ENCODE data around the gene FOXJ1.
"Not testable (repeated sequence)": the region's sequence is repeated elsewhere in the genome, so short reads cannot be mapped to it uniquely, and the experiment has no call there.

The FOXJ1 gene, protein sequence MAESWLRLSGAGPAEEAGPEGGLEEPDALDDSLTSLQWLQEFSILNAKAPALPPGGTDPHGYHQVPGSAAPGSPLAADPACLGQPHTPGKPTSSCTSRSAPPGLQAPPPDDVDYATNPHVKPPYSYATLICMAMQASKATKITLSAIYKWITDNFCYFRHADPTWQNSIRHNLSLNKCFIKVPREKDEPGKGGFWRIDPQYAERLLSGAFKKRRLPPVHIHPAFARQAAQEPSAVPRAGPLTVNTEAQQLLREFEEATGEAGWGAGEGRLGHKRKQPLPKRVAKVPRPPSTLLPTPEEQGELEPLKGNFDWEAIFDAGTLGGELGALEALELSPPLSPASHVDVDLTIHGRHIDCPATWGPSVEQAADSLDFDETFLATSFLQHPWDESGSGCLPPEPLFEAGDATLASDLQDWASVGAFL

DNA sequence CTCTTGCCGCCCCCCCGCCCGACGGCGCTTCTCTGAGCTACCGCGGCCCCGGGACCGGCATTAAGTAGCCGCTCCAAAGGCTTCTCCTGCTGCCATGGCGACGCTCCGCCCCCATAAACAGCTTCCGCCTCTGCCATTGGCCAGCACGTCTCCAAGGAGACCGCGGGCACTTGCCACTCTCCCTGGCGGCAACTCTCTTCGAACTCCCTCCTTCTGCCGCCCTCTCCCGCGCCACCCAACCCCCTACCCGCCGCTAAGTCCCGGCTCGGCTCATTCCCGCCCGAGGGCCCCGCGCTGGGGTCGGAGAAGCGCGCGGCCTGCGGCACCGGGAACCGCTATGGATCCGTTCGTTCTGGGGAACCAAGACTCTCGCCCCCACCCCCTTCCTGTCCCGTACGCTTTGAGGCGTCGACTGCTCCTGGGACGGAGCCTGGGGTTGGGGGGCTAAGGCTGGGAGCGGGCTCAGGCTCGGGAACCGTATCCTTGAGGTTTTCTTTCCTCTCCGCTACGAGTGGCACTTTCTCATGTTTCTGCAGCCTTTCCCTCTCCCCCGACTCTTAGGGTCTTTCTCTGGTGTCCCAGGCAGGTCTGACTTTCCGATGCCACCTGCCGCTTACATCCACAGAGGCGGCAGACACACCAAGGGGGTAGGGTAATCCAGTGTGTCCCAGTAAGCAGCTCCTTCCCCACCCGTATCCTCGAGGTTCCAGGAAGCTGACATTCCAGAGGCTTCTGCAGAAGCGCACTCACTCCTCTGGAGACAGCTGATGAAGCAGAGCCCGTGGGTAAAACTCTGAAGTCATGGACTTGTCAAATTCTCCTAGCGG lies at the start of gene FOXJ1:
TSS of gene FOXJ1 (minus strand) at position 34 of the 827 bp plus-strand sequence. CDS start 850 bp downstream, outside the sequence.
- DNase-seq (ENCODE audit: low read depth in 2 of 2) = peak; percentile 80

DNA sequence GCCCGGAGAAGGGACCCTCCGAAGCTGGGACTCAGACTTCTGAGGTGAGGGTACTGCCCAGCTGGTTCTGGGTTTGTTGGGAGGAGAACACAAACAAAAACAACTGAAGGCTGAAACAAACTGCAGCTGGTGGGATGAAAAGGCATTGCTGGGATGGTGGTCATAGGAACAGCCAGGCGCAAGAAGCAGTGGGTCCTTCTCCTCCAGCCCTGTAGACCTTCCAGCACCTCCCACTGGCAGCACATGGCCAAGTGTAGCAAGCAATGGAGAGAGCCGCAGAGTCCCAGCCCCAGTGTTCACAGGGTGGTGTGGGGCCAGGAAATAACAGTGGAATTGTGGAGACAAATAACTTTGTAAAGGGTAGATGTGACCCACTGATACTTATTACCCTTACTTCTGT lies 48.7 kb upstream of the FOXJ1 start:
- no peak for DNase-seq (ENCODE audit: low read depth in 2 of 2)

DNA sequence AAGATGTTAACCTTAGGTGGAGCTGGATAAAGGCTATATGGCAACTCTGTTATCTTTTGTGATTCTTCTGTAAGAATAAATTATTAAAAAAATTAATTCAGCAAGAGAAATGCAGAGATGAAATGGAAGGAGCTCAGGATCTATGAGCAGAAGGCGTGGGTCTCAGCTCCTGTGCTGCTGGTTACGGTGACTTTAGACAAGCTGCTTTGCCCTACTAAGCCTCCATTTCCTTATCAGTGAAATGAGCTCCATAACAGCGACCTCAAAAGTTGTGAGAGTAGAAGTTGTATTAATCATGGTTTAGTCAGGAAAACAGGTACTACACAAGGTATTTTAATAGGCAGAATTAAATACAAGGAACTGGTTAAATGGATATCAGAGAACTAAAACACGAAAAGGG lies 48.2 kb upstream of the FOXJ1 start:
- DNase-seq (ENCODE audit: low read depth in 2 of 2) = no peak

DNA sequence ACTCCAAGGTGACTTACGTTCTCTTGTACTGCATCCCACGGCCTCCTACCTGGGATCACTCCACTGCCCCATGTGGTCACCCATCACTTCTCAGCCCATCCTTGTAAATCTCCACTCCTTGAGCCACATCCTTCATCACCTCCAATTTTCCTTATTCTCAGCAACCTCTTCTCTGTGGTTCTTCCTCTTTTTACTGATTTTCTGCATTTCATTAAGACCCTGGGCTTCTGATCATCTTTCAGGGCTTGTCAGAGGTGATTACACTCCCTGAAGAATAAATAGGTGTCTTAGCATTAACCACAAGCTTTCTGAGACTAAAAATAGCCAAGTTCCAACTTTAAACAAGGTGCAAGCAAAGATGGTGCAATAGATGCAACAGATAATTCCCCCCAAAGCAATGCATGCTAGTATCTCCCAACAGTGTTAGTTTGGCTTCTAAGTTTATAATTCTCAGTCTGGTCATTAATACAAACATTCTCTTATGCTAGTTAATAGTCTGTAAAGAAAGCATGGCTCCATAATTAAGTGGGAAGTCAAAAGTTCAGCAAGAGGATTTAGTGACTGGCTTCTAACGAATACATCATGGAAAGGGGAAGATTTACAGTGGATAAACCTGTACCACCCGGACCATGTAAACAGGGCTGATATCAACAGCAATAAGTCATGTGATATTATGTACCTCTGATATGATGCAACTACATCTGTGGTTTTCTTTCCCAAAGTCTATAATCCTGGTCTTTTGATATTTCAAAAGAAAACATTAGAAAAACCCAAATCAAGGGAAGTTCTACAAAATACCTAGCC lies 47.4 kb upstream of the FOXJ1 start:
- no peak for DNase-seq (ENCODE audit: low read depth in 2 of 2)

DNA sequence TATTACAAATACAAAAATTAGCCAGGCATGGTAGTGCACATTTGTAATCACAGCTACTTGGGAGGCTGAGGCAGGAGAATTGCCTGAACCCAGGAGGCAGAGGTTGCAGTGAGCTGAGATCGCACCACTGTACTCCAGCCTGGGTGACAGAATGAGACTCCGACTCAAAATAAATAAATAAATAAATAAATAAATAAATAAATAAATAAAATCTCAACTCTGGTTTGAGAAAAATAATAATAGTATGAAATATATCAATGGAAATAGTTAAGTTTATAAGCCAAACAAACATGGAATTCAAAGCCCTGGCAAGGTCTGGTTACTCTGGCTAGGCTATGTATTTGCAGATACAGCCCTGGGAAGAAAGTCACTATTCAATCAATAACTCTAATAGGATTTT lies 45.7 kb upstream of the FOXJ1 start:
- not testable (repeated sequence) for DNase-seq (ENCODE audit: low read depth in 2 of 2)

DNA sequence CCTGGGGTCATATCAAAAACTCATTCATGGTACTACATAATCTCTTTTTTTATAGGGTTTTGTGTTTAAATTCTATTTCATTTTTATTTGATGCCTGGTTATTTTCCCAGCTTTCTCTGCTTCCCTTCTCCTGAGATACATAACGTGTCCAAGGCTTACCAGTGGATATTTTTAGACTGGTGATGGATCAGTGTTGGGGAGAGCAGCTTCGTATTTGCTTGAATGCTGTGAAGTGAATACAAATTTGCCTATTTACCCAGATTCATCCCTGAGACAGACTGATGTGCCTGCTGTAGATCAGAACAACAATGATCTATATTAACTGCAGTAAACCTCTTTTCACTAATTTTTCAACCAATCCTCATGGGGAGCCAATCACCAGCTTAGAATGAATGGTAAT lies 43.2 kb upstream of the FOXJ1 start:
- DNase-seq (ENCODE audit: low read depth in 2 of 2) = no peak

DNA sequence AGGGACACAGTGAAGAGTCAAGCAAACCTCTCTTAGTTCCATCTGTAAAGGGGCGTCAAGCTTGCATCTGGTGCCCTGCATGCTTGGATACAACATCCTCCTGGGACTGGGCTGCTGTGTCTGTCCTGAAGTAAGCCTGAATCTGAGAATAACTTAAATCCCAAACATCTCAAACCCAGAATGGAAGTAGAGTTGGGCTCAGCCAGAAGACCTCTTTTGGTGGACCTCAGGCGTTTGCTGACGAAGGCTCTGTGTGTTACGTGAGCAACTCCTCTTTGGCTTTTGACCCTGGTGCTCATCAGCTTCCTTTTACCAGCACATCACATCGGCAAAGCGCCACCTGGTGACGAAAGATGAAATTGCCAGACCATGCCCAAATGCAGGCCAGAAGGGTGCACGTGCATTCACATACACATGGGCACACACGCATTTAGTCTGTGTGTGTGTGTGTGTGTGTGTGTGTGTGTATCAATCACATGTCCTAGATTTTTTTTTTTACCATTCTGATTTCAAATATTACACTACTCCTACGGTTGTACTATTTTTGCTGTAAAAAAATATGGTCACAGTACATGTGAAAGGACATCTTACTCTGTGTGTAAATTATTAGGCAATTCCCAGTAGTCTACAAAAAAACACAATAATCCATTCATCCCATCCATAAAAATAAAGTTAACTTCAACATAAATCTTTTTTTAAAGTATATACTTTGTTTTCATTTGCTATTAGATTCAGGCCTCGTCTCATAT lies 41.1 kb upstream of the FOXJ1 start:
- DNase-seq (ENCODE audit: low read depth in 2 of 2) = peak; percentile 79 to 86

DNA sequence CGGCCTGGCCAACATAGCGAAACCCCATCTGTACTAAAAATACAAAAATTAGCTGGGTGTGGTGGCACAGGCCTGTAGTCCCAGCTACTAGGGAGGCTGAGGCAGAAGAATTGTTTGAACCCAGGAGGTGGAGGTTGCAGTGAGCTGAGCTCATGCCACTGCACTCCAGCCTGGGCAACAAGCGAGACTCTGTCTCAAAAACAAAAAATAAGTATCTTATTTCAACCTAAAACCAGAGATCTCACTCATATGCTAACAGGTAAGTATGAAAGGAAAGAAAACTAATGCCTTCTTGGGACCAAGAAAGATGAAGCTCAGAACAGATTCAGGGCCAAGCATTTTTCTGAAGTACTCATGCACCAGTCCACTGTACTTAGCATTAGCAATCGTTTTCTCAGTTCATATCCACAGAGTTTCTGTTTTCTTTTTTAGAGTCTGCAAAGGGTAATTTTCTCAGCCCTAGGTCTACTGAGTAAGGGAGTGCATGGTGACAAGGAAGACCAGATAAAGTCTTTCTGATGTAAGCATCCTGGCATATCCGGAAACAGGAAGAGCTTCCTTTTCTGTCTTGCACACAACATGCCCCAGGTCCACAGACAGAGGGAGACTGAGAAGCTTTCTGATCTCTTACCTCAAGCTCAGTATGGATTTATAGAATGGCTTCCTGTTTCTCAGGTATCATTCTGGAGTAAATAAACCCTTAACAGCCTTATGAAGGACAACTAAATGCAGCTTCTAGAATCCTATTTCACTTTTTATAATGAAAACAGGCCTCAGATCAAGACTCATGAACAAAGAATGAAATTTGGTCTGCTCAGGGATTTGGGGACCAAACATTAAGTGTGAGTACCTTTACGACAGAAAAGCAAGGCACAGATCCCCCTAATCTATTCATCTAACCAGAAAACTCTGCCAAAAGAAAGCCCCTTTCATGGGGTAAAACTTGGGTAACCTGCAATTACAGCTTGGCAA lies 38.7 kb upstream of the FOXJ1 start:
- DNase-seq (ENCODE audit: low read depth in 2 of 2) = no peak

DNA sequence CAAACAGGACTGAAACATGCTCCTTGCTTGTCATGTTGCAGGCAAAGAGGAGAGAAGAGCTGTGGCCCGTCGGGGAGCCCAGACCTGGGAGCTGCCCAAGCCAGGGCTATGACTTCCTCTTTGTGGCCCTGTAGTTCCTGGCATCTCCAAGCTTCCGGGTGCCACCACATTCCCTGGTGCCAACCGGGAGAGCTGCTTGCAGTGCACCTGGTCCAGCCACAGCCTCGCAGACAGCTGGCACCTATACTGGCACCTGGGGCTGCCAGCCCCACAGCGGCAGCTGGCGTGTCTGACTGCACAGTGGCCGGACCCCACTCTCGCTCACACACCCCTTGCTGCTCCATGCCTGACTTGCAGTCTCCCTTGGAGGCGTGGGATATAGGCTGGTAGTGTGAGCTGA lies 37.1 kb upstream of the FOXJ1 start:
- DNase-seq (ENCODE audit: low read depth in 2 of 2) = no peak

DNA sequence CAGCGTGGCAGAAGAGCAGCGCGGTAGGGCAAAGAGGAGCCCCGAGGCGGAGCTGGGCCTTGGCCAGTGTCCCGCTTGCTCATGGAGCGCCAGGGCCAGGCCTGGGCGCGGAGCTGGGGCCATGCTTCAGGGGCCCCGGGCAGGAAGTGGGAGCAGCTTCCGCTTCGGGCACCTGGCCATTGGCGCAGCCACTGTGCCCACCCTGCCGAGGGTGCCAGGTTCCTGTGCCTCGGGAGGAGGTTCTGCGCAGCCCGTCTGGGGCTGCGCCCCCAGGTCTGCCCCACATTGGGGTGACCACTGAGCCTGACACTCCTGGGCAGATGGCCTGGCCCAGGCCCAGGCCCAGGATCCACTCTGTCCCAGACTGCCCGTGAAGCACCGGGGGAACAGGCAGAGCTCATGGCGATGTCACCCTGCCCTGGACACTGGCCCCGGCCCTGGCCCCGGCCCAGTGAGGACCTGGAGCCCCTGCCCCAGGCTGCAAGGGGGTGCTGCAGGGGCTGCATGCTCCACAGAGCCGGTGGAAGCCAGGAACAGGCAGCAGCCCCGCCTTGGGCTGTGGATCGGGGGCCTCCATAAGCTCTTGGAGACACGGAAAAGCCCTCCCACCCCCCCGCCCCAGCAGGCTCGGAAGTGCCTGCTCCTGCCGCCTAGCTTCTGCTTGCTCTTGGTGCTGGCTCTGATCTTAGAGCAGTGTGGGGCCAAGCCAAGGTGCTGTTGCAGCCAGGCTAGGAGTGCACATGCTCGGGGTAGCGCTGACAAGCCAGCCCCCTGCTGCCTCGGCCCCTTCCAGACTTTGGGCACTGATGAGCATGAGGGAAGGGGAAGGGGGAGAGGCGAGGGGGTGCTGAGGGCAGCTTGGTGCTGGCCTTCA lies 35.9 kb upstream of the FOXJ1 start:
- DNase-seq (ENCODE audit: low read depth in 2 of 2) = no peak

DNA sequence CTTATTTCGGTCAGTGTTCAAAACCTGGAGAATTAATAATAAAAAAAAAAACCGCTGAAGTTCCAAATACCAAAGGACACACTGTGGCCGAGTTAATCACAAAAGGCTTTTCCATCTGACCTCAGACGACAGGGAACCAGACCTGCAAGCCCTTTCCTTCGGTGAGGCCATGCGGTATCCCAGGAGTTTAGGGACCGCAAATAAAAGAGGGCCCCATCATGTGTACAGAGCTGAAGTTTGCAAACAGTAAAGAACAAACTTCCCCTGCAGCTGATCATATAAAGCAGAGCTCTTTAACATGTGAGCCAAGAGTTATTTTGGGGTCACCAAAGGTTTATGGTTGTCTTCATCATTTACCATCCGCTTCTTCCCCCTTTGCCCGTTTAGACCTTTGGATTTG lies 33.0 kb upstream of the FOXJ1 start:
- no peak for DNase-seq (ENCODE audit: low read depth in 2 of 2)

DNA sequence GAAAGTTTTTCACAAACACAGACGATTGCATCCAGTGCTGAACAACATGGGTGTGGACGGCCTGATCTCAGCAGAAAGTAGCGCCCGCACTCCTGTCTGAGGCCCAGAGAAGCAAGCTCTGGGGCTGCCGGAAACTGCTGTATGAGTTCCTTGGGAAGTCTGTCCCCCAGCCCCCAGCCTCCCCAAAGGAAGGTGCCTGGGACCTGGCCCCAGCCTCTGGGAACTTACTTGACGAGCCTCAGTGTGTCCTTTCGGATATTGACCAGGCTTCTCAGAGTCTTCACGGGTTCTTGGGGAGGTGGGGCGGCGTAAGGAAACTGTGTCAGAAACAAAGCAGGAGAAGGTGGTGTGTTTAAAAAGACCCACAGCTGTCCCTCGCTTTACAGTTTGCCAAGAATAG lies 32.4 kb upstream of the FOXJ1 start:
- no peak for DNase-seq (ENCODE audit: low read depth in 2 of 2)

DNA sequence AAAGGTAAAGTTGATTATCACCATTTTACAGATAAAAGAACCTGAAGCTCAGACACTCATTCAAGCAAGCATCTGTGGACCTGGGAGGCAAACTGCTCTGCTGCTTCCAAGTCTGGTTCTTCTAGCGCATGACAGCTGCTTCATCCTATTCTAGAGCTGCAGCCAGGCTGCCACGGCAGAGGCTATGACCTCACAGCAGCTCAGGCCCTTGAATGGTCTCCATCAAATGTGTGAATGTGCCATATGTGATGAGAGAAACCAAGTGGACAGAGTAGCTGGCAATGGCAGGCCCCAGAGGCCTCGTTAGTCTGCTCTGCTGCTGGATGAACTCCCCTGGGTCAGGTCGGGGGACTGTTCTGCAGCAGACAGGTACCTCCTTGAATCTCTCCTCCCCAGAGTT lies 30.7 kb upstream of the FOXJ1 start:
- no peak for DNase-seq (ENCODE audit: low read depth in 2 of 2)

DNA sequence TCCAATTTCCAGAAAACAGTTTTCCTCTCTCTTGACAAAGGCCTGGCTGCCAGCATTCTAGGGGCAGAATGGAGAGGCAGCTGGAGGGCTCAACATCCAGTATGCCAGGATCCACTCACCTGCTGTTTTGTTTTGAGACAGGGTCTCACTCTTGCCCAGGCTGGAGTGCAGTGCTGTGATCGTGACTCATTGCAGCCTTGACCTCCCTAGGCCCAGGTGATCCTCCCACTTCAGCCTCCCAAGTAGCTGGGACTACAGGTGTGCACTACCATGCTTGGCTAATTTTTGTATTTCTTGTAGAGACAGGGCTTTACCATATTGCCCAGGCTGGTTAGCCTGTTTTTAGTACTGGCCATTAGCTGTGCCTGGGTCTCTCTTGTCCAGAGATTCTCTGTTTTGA lies 29.1 kb upstream of the FOXJ1 start:
- no peak for DNase-seq (ENCODE audit: low read depth in 2 of 2)

DNA sequence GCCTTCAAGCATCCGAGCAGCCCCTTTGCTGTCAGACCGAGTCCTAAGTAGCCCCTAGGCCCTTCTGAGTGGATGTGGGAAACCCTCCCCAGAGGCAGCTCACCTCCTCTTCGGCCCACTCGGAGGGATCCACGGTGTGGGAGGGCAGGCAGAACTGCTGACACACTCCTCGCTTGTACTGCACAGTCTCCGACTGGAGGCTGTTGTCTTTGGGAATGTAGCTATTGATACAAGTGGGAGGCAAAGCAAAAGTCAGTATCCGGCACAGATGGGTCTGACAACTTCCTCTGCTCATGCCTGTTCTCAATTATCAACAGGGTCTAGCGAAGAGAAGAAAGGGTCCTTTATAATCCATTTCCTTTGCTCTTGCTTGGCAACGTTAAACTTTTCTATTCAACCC lies 25.9 kb upstream of the FOXJ1 start:
- DNase-seq (ENCODE audit: low read depth in 2 of 2) = no peak

DNA sequence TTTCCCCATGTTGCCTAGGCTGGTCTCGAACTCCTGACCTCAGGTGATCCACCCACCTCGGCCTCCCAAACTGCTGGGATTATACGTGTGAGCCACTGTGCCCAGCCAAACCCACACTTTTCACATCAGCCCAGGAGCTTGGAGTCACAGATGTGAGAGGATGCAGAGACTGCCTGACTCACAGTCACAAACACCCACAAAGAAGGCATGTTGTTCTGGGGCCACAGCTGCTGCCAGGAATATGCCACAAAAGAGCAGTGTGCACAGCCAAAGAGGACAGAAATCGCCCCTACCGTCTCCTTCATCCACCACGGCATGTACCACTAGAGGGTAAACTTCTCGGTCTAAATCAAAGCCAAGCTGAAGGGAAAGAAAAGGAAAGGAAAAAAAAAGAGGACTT lies 25.1 kb upstream of the FOXJ1 start:
- no peak for DNase-seq (ENCODE audit: low read depth in 2 of 2)

DNA sequence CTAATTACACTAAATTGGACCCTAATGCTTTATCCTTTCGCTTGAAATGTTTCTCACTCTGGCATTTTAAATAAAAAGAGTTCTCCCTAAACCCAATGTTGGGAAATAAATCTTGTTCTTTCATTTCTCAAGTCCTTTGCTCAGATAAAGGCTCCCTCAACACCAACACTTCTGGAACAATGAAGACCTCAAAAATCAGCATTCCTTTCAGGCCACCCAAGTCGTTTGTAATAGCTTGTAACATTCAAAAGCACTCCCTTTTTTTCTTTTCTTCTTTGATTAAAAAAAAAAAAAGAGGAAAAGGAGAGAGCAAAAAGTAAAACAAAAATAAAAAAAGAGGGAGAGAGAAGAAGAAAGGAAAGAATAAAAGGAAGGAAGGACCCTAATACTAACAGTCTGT lies 23.3 kb upstream of the FOXJ1 start:
- no peak for DNase-seq (ENCODE audit: low read depth in 2 of 2)

DNA sequence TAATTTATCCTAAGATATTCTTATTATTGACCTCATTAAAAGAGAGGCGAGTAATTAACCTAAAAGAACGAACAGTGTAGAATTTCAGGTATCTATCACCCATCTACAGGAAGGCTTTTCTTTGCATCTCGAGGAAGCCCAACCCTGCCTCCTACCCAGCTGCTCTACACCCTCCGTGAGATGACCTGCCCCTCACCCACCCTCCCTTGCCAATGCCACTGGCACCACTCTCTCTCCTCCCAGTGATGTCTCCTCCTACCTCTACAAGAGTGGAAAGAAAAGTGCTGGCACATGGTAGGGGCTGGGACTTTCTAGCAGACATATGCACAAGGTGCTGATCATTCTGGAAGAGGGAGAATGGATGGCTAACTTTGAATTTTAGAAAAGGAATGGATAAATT lies 22.9 kb upstream of the FOXJ1 start:
- no peak for DNase-seq (ENCODE audit: low read depth in 2 of 2)

DNA sequence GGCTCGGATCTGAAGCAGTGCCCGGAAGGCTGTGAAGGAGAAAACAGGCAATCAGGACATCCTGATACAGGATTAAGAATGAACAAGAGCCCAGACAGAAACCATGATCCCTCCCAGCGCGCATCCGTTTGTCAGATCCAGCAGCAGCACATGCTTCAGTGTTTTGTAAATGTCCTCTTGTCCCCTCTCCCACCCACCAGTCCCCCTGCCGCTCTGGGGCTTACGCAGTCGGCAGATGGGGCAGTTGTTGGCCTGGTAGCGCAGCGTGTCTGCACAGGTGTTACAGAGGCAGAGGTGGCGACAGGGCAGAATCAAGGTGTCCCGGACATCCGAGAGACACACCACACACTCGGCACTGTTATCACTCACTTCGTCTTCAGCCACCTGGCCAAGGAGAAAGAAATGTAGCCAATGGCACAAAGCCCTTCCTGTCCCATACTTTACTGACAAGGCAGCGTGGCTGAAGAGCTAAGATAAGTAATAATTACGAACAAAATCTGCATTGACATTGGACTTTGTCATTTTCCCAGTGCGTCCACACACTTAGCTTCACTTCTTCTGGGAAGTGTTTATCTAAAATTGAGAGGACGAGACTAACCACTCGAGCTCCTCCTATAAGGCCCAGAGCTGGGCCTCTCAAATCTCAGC lies 20.7 kb upstream of the FOXJ1 start:
- DNase-seq (ENCODE audit: low read depth in 2 of 2) = no peak
